ENCODE results near the gene TPST2. TPM values are rescaled to one million over a fixed set of nuclear protein-coding genes. Genes with fewer than 3 reads are reported as not detected.

Gene TPST2
- total RNA-seq, 4 donors from 2014 or later: 44.5 to 59.4 (median 51.9) TPM

- H3K9me3 ChIP-seq: no peaks in the 10 kb centered on the region
- 78% methylated on average over 4 of the region's 4 CpGs for WGBS
- TF ChIP-seq POLR2A (IDR thresholded peaks at IDR 0.05): no peak
- TF ChIP-seq POLR2AphosphoS5 (IDR thresholded peaks at IDR 0.05): no peak
- no peak for TF ChIP-seq EP300 (IDR thresholded peaks at IDR 0.05)
- TF ChIP-seq CTCF (IDR thresholded peaks at IDR 0.05): no peak
- no peak overlapping the region for H3K4me3 ChIP-seq
- H3K27ac ChIP-seq: no peak overlapping the region
- H3K36me3 ChIP-seq: no peaks in the 10 kb centered on the region
- H3K4me1 ChIP-seq: no peaks in the 10 kb centered on the region
- H3K27me3 ChIP-seq: no peaks in the 10 kb centered on the region
- no peak for DNase-seq (ENCODE audit: low spot score in 2 of 2)
Observed at GRCh38 chr22:26602127-26602526, 12.2 kb upstream of the TPST2 start.

DNA sequence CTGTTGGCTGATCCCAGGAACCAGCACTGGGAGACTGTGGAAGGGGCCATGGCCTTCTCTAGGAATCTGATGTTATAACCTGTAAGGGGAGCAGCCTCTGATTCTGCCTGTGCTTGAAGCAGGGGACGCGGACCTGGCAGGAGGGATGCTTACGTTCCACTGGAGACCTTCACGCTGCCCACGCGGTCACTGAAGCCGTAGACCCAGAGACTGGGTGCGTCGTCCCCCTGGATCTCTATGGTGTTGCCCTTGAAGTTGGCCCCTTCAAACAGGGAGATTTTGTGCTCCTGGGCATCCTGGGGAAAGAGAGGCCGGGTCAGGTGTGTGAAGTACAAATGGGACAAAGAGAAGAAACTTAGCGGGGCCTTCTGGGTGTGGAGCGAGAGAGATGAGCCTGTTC, 11.8 kb upstream of the TPST2 start:
- H3K27ac ChIP-seq: no peak overlapping the region
- no peak for TF ChIP-seq CTCF (IDR thresholded peaks at IDR 0.05)
- no peak for TF ChIP-seq POLR2AphosphoS5 (IDR thresholded peaks at IDR 0.05)
- DNase-seq (ENCODE audit: low spot score in 2 of 2): no peak
- H3K4me1 ChIP-seq: no peaks in the 10 kb centered on the region
- no peaks in the 10 kb centered on the region for H3K27me3 ChIP-seq
- no peaks in the 10 kb centered on the region for H3K9me3 ChIP-seq
- no peaks in the 10 kb centered on the region for H3K36me3 ChIP-seq
- no peak overlapping the region for H3K4me3 ChIP-seq
- 96% methylated on average over 12 of the region's 12 CpGs for WGBS

DNA sequence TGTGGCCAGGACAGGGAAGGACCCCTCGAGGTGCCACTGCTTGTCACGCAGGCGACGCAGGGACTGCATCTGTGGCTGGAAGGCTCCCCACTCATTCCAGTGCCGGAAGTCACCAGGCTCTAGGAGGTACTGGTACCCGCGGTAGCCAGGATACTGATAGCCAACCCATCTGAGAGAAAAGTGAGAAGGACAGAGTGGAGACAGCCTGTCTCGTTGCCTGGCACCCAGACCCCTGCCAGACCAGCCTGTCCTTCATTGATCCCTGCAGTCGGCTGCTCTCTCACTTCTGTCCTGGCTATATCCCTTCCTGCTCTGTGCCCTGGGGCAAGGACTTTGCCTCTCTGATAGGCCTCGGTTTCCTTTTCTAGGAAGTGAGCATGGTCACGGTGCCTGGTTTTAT, 9.6 kb upstream of the TPST2 start:
- no peaks in the 10 kb centered on the region for H3K4me1 ChIP-seq
- H3K27me3 ChIP-seq: no peaks in the 10 kb centered on the region
- H3K36me3 ChIP-seq: no peaks in the 10 kb centered on the region
- no peaks in the 10 kb centered on the region for H3K9me3 ChIP-seq
- no peak for TF ChIP-seq CTCF (IDR thresholded peaks at IDR 0.05)
- TF ChIP-seq POLR2A (IDR thresholded peaks at IDR 0.05): no peak
- no peak for TF ChIP-seq POLR2AphosphoS5 (IDR thresholded peaks at IDR 0.05)
- TF ChIP-seq EP300 (IDR thresholded peaks at IDR 0.05): no peak
- no peak overlapping the region for H3K4me3 ChIP-seq
- no peak overlapping the region for H3K27ac ChIP-seq
- DNase-seq (ENCODE audit: low spot score in 2 of 2): no peak
- 91% methylated on average over 11 of the region's 11 CpGs for WGBS

DNA sequence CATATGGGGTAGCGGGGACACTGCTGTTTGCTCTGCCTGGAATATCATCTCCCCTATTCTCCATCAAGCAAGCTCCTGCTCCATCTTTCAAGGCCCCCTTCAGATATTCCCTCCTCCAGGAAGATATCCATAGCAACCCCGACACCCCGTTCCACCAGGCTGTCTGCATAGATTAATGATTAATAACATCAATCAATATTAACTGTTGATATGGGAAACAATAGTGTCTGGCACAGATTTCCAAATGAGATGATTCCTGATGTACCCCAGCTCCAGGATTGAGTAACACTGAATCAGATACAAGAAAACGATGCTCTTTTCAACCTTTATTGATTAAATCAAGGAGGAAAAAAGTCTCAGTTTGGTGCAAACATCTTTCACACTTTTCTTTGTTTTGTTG, 7.5 kb upstream of the TPST2 start:
- no peaks in the 10 kb centered on the region for H3K27me3 ChIP-seq
- no peaks in the 10 kb centered on the region for H3K36me3 ChIP-seq
- DNase-seq (ENCODE audit: low spot score in 2 of 2): no peak
- H3K9me3 ChIP-seq: no peaks in the 10 kb centered on the region
- H3K27ac ChIP-seq: no peak overlapping the region
- TF ChIP-seq POLR2AphosphoS5 (IDR thresholded peaks at IDR 0.05): no peak
- no peak for TF ChIP-seq CTCF (IDR thresholded peaks at IDR 0.05)
- no peak for TF ChIP-seq POLR2A (IDR thresholded peaks at IDR 0.05)
- no peak for TF ChIP-seq EP300 (IDR thresholded peaks at IDR 0.05)
- WGBS: 82% methylated on average over 4 of the region's 4 CpGs
- H3K4me3 ChIP-seq: no peak overlapping the region
- H3K4me1 ChIP-seq: no peaks in the 10 kb centered on the region

- WGBS: 78% methylated on average over 4 of the region's 4 CpGs
- Histone ChIP-seq H3K27ac (no peak overlapping the region), H3K9me3 (no peaks in the 10 kb centered on the region), H3K4me1 (peaks cover 4% of the 10 kb centered on the region), H3K36me3 (no peaks in the 10 kb centered on the region), H3K4me3 (no peak overlapping the region), H3K27me3 (no peaks in the 10 kb centered on the region)
- TF ChIP-seq POLR2AphosphoS5 (IDR thresholded peaks at IDR 0.05) (no peak), CTCF (IDR thresholded peaks at IDR 0.05) (no peak), POLR2A (IDR thresholded peaks at IDR 0.05) (no peak), EP300 (IDR thresholded peaks at IDR 0.05) (no peak)
- DNase-seq (ENCODE audit: low spot score in 2 of 2): no peak
Observed at GRCh38 chr22:26597026-26597425, 7.1 kb upstream of the TPST2 start.
